H1 (cell line): ENCODE measurements around the gene LRBA.

Experiments
- CEBPB ChIP-seq: IDR thresholded peaks from 2 replicates; pipeline ENCODE4 v1.6.1; 2012; ENCODE audit warnings: low read depth, low read length
- CREB1 ChIP-seq: IDR thresholded peaks from 2 replicates; pipeline ENCODE4 v1.6.1; 2012; ENCODE audit warnings: inconsistent platforms

- TF ChIP-seq CREB1 (no peak), CEBPB (no peak)
Observed at GRCh38 chr4:150216726-150217125, 798.4 kb downstream of the LRBA start.
